HUES48 (cell line): ENCODE measurements around the gene MSH5.
A peak's percentile ranks its signal among the peaks of the same experiment; 100 is the strongest.

Experiments
- H3K27ac ChIP-seq: one replicate; pipeline ENCODE4 v1.7.0; 2013; ENCODE audit warnings: low read depth, low read length, inconsistent platforms
- H3K27me3 ChIP-seq: 2 replicates; pipeline ENCODE4 v1.6.1; 2013; ENCODE audit warnings: mild to moderate bottlenecking, low read length; ENCODE audit not compliant: control insufficient read depth, insufficient read depth
- H3K36me3 ChIP-seq: 2 replicates; pipeline ENCODE4 v1.6.1; 2013; ENCODE audit warnings: low read length; ENCODE audit not compliant: control insufficient read depth, insufficient read depth
- H3K4me1 ChIP-seq: 2 replicates; pipeline ENCODE4 v1.6.1; 2013; ENCODE audit warnings: mild to moderate bottlenecking, low read length; ENCODE audit not compliant: control insufficient read depth, insufficient read depth
- H3K4me3 ChIP-seq: 2 replicates; pipeline ENCODE4 v1.5.1; 2013; ENCODE audit warnings: mild to moderate bottlenecking, low read depth, low read length
- H3K9ac ChIP-seq: 2 replicates; pipeline ENCODE4 v1.6.1; 2013; ENCODE audit warnings: mild to moderate bottlenecking, low read depth, low read length, moderate library complexity
- H3K9me3 ChIP-seq: 2 replicates; pipeline ENCODE4 v1.6.1; 2013; ENCODE audit warnings: low read length; ENCODE audit not compliant: control insufficient read depth, insufficient read depth

MSH5 gene

GRCh38 chr6:31775633-31776484 is 36.1 kb downstream of the MSH5 start:
- Histone ChIP-seq H3K27ac (no peak overlapping the region), H3K4me1 (peaks cover 6% of the 10 kb centered on the region; the same call in 1 of the 2 replicates), H3K27me3 (no peaks in the 10 kb centered on the region), H3K36me3 (peaks cover 33% of the 10 kb centered on the region), H3K9me3 (no peaks in the 10 kb centered on the region), H3K9ac (no peak overlapping the region), H3K4me3 (no peak overlapping the region)

GRCh38 chr6:31776485-31776988 is 36.7 kb downstream of the MSH5 start:
- H3K27me3 ChIP-seq: no peaks in the 10 kb centered on the region
- H3K9me3 ChIP-seq: no peaks in the 10 kb centered on the region
- peak overlapping the region; percentile 27 for H3K27ac ChIP-seq
- no peak overlapping the region; the same call in 1 of the 2 replicates for H3K9ac ChIP-seq
- no peak overlapping the region for H3K4me3 ChIP-seq
- peaks cover 40% of the 10 kb centered on the region for H3K36me3 ChIP-seq
- H3K4me1 ChIP-seq: peaks cover 6% of the 10 kb centered on the region; the same call in 1 of the 2 replicates

GRCh38 chr6:31776989-31777666 is 37.3 kb downstream of the MSH5 start, which contains the start of gene VWA7:
Gene VWA7, minus strand, starts transcription at chr6:31777328. Its CDS starts 549 bp downstream, at chr6:31776779.
- Histone ChIP-seq H3K27me3 (no peaks in the 10 kb centered on the region), H3K9me3 (no peaks in the 10 kb centered on the region), H3K4me1 (peaks cover 6% of the 10 kb centered on the region; the same call in 1 of the 2 replicates), H3K4me3 (no peak within 1 kb of the TSS), H3K36me3 (peaks cover 46% of the 10 kb centered on the region), H3K9ac (no peak within 1 kb of the TSS; the same call in 1 of the 2 replicates), H3K27ac (peak within 1 kb of the TSS; percentile 27)

- H3K27ac ChIP-seq: peak overlapping the region; percentile 27
These were observed 37.9 kb downstream of the MSH5 start for GRCh38 chr6:31777667-31778050.

GRCh38 chr6:31778193-31778592 is 38.4 kb downstream of the MSH5 start:
- Histone ChIP-seq H3K27me3 (no peaks in the 10 kb centered on the region), H3K36me3 (peaks cover 56% of the 10 kb centered on the region), H3K4me1 (peaks cover 6% of the 10 kb centered on the region; the same call in 1 of the 2 replicates), H3K9me3 (no peaks in the 10 kb centered on the region), H3K27ac (no peak overlapping the region), H3K9ac (no peak overlapping the region), H3K4me3 (no peak overlapping the region)

More at GRCh38 chr6:31777667-31778050, 37.9 kb downstream of the MSH5 start:
- H3K27me3 ChIP-seq: no peaks in the 10 kb centered on the region
- peaks cover 6% of the 10 kb centered on the region; the same call in 1 of the 2 replicates for H3K4me1 ChIP-seq
- no peak overlapping the region for H3K4me3 ChIP-seq
- H3K36me3 ChIP-seq: peaks cover 51% of the 10 kb centered on the region
- no peak overlapping the region for H3K9ac ChIP-seq
- no peaks in the 10 kb centered on the region for H3K9me3 ChIP-seq

- H3K4me3 ChIP-seq: no peak overlapping the region
- H3K9ac ChIP-seq: no peak overlapping the region
- peaks cover 66% of the 10 kb centered on the region for H3K36me3 ChIP-seq
- H3K27me3 ChIP-seq: no peaks in the 10 kb centered on the region
- H3K27ac ChIP-seq: no peak overlapping the region
- no peaks in the 10 kb centered on the region for H3K9me3 ChIP-seq
- peaks cover 6% of the 10 kb centered on the region; the same call in 1 of the 2 replicates for H3K4me1 ChIP-seq
These were observed 39.4 kb downstream of the MSH5 start for GRCh38 chr6:31778999-31779885.

- Histone ChIP-seq H3K4me3 (no peak overlapping the region), H3K9ac (no peak overlapping the region), H3K27me3 (no peaks in the 10 kb centered on the region), H3K36me3 (peaks cover 73% of the 10 kb centered on the region), H3K9me3 (no peaks in the 10 kb centered on the region), H3K27ac (no peak overlapping the region), H3K4me1 (peaks cover 6% of the 10 kb centered on the region; the same call in 1 of the 2 replicates)
These were observed 40.1 kb downstream of the MSH5 start for GRCh38 chr6:31779908-31780307.

GRCh38 chr6:31780507-31781243 is 40.9 kb downstream of the MSH5 start:
- H3K36me3 ChIP-seq: peaks cover 81% of the 10 kb centered on the region

GRCh38 chr6:31781244-31782125 is 41.7 kb downstream of the MSH5 start:
- H3K27me3 ChIP-seq: no peaks in the 10 kb centered on the region
- H3K9me3 ChIP-seq: no peaks in the 10 kb centered on the region
- peaks cover 87% of the 10 kb centered on the region for H3K36me3 ChIP-seq
- no peak overlapping the region for H3K27ac ChIP-seq
- H3K9ac ChIP-seq: no peak overlapping the region
- H3K4me3 ChIP-seq: no peak overlapping the region
- H3K4me1 ChIP-seq: peaks cover 6% of the 10 kb centered on the region; the same call in 1 of the 2 replicates

More at GRCh38 chr6:31780507-31781243, 40.9 kb downstream of the MSH5 start:
- H3K9ac ChIP-seq: no peak overlapping the region
- peaks cover 6% of the 10 kb centered on the region; the same call in 1 of the 2 replicates for H3K4me1 ChIP-seq
- H3K27me3 ChIP-seq: no peaks in the 10 kb centered on the region
- H3K4me3 ChIP-seq: no peak overlapping the region
- no peak overlapping the region for H3K27ac ChIP-seq
- no peaks in the 10 kb centered on the region for H3K9me3 ChIP-seq
